ENCODE measurements around the gene ANKRD52. TPM values are rescaled to one million over a fixed set of nuclear protein-coding genes. Genes with fewer than 3 reads are reported as not detected.
"Not testable (repeated sequence)": the region's sequence is repeated elsewhere in the genome, so short reads cannot be mapped to it uniquely, and the experiment has no call there.

ANKRD52 gene
- total RNA-seq, 4 donors from 2014 or later = 14.7 to 30.9 (median 18.9) TPM

- Histone ChIP-seq H3K27me3 (no peaks in the 10 kb centered on the region), H3K4me3 (no peak overlapping the region), H3K9me3 (no peaks in the 10 kb centered on the region), H3K4me1 (no peaks in the 10 kb centered on the region), H3K36me3 (no peaks in the 10 kb centered on the region), H3K27ac (no peak overlapping the region)
- intact Hi-C loops (cut with DNase I; ENCODE audit: low total_unique reads) (no loop called here), in situ Hi-C loops (cut with MboI; ENCODE audit: low sequenced_read_pairs in 4 of 4) (loop anchor here in 3 of 4 donors (10.0 to 25.0 kb wide), 2 partner anchors 264 to 267 kb away; partner anchors contain the start of genes SPRYD4 (in 3 of the 3) and MIP (in 1 of the 3))
- TF ChIP-seq, protein P1, sequence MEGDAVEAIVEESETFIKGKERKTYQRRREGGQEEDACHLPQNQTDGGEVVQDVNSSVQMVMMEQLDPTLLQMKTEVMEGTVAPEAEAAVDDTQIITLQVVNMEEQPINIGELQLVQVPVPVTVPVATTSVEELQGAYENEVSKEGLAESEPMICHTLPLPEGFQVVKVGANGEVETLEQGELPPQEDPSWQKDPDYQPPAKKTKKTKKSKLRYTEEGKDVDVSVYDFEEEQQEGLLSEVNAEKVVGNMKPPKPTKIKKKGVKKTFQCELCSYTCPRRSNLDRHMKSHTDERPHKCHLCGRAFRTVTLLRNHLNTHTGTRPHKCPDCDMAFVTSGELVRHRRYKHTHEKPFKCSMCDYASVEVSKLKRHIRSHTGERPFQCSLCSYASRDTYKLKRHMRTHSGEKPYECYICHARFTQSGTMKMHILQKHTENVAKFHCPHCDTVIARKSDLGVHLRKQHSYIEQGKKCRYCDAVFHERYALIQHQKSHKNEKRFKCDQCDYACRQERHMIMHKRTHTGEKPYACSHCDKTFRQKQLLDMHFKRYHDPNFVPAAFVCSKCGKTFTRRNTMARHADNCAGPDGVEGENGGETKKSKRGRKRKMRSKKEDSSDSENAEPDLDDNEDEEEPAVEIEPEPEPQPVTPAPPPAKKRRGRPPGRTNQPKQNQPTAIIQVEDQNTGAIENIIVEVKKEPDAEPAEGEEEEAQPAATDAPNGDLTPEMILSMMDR (IDR thresholded peaks at IDR 0.05 in 4 of 5, conservative IDR thresholded peaks at IDR 0.05 in 1 of 5) = no peak
- TF ChIP-seq POLR2A (IDR thresholded peaks at IDR 0.05) = no peak
- no peak for ATAC-seq
- DNase-seq = no peak
Measured at GRCh38 chr12:56197921-56198635, 60.1 kb downstream of the ANKRD52 start.

- ATAC-seq; H3K4me3 ChIP-seq; H3K27me3 ChIP-seq; intact Hi-C loops (cut with DNase I; ENCODE audit: low total_unique reads); DNase-seq; H3K4me1 ChIP-seq; H3K36me3 ChIP-seq; H3K27ac ChIP-seq; H3K9me3 ChIP-seq: not testable (repeated sequence)
- in situ Hi-C loops (cut with MboI; ENCODE audit: low sequenced_read_pairs in 4 of 4) = loop anchor here in 3 of 4 donors (10.0 to 25.0 kb wide), 2 partner anchors 265 to 268 kb away; partner anchors contain the start of genes SPRYD4 (in 3 of the 3) and MIP (in 1 of the 3)
Measured at GRCh38 chr12:56196818-56197550, 61.2 kb downstream of the ANKRD52 start.

GRCh38 chr12:56193025-56193578, 65.1 kb downstream of the ANKRD52 start:
- Histone ChIP-seq H3K27ac (peak overlapping the region in 1 of 4 donors; percentile 4), H3K36me3 (no peaks in the 10 kb centered on the region), H3K4me3 (no peak overlapping the region), H3K27me3 (no peaks in the 10 kb centered on the region), H3K9me3 (no peaks in the 10 kb centered on the region), H3K4me1 (peaks cover 7 to 13% of the 10 kb centered on the region in 2 donors)
- peak; percentile 33 to 65 for DNase-seq
- intact Hi-C loops (cut with DNase I; ENCODE audit: low total_unique reads) = loop anchor here (1.0 kb wide), 2 partner anchors 31 to 107 kb away; partner anchors contain the start of genes CS and NABP2
- in situ Hi-C loops (cut with MboI; ENCODE audit: low sequenced_read_pairs in 4 of 4) = loop anchor here in 3 of 4 donors (5.0 to 25.0 kb wide), 3 partner anchors 34 to 272 kb away; partner anchors contain the start of genes SPRYD4 (in 3 of the 3) and MIP (in 1 of the 3)
- TF ChIP-seq, protein P1 (IDR thresholded peaks at IDR 0.05 in 4 of 5, conservative IDR thresholded peaks at IDR 0.05 in 1 of 5) = peak; percentile 76 to 85 (median 77)
- no peak for TF ChIP-seq POLR2A (IDR thresholded peaks at IDR 0.05)
- ATAC-seq = peak; percentile 25 to 36

DNA sequence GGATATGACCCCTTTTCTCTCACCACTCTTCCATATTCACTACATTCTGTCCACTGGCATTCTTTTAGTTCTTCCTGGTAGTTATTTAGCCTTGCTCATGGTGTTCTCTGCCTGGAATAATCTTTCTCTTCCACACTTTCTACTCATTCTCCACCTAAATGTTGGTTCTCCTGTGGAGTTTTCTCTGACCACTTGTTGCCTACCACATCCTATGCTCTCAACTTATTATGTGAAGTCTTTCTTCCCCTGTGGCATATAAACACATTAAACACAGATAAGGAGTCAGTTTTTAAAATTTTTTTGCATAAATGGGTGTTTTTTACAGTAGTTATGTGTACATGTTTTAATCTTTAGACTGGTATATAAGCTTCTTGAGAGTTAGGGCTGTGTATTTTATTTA, 65.6 kb downstream of the ANKRD52 start:
- ATAC-seq (no peak), DNase-seq (no peak)
- no peaks in the 10 kb centered on the region for H3K36me3 ChIP-seq
- no peak for TF ChIP-seq POLR2A (IDR thresholded peaks at IDR 0.05)
- TF ChIP-seq, protein P1 (IDR thresholded peaks at IDR 0.05 in 4 of 5, conservative IDR thresholded peaks at IDR 0.05 in 1 of 5) = no peak
- peaks cover 12 to 18% of the 10 kb centered on the region in 2 donors for H3K4me1 ChIP-seq
- no peaks in the 10 kb centered on the region for H3K9me3 ChIP-seq
- H3K4me3 ChIP-seq = no peak overlapping the region
- in situ Hi-C loops (cut with MboI; ENCODE audit: low sequenced_read_pairs in 4 of 4) (loop anchor here in 3 of 4 donors (5.0 to 25.0 kb wide), 3 partner anchors 35 to 272 kb away; partner anchors contain the start of genes SPRYD4 (in 3 of the 3) and MIP (in 1 of the 3)), intact Hi-C loops (cut with DNase I; ENCODE audit: low total_unique reads) (no loop called here)
- no peaks in the 10 kb centered on the region for H3K27me3 ChIP-seq
- H3K27ac ChIP-seq = no peak overlapping the region

All from gastrocnemius medialis (tissue), 4 donors.